Measurements from ENCODE around the gene HOXA3.

Gene HOXA3

GRCh38 chr7:27128776-27129728 lies 23.3 kb downstream of the HOXA3 start:
- H3K9ac ChIP-seq (ENCODE audit: low read depth, low read length): no peak overlapping the region
- no peaks in the 10 kb centered on the region for H3K36me3 ChIP-seq (ENCODE audit: control insufficient read depth, insufficient read depth, low read length)
- no peaks in the 10 kb centered on the region for H3K4me1 ChIP-seq (ENCODE audit: control insufficient read depth, insufficient read depth, low read length)
- peaks cover 92% of the 10 kb centered on the region for H3K27me3 ChIP-seq (ENCODE audit: control insufficient read depth, insufficient read depth, low read length)
- no peaks in the 10 kb centered on the region for H3K9me3 ChIP-seq (ENCODE audit: control insufficient read depth, insufficient read depth, low read length)
- H3K4me3 ChIP-seq (ENCODE audit: low read depth, low read length): peak overlapping the region; percentile 3

GRCh38 chr7:27128034-27128433 lies 24.3 kb downstream of the HOXA3 start:
- Histone ChIP-seq H3K4me3 (ENCODE audit: low read depth, low read length) (peak overlapping the region; percentile 14), H3K36me3 (ENCODE audit: control insufficient read depth, insufficient read depth, low read length) (no peaks in the 10 kb centered on the region), H3K9me3 (ENCODE audit: control insufficient read depth, insufficient read depth, low read length) (no peaks in the 10 kb centered on the region), H3K9ac (ENCODE audit: low read depth, low read length) (no peak overlapping the region), H3K27me3 (ENCODE audit: control insufficient read depth, insufficient read depth, low read length) (peaks cover 92% of the 10 kb centered on the region), H3K4me1 (ENCODE audit: control insufficient read depth, insufficient read depth, low read length) (no peaks in the 10 kb centered on the region)

GRCh38 chr7:27126596-27127327 lies 25.6 kb downstream of the HOXA3 start:
- no peaks in the 10 kb centered on the region for H3K4me1 ChIP-seq (ENCODE audit: control insufficient read depth, insufficient read depth, low read length)
- H3K9ac ChIP-seq (ENCODE audit: low read depth, low read length): no peak overlapping the region
- H3K36me3 ChIP-seq (ENCODE audit: control insufficient read depth, insufficient read depth, low read length): no peaks in the 10 kb centered on the region
- no peak overlapping the region for H3K4me3 ChIP-seq (ENCODE audit: low read depth, low read length)
- peaks cover 92% of the 10 kb centered on the region for H3K27me3 ChIP-seq (ENCODE audit: control insufficient read depth, insufficient read depth, low read length)
- H3K9me3 ChIP-seq (ENCODE audit: control insufficient read depth, insufficient read depth, low read length): no peaks in the 10 kb centered on the region

GRCh38 chr7:27125986-27126394 lies 26.4 kb downstream of the HOXA3 start:
- Histone ChIP-seq H3K4me3 (ENCODE audit: low read depth, low read length) (no peak overlapping the region), H3K27me3 (ENCODE audit: control insufficient read depth, insufficient read depth, low read length) (peaks cover 92% of the 10 kb centered on the region)

GRCh38 chr7:27124902-27125689 lies 27.3 kb downstream of the HOXA3 start:
- Histone ChIP-seq H3K9ac (ENCODE audit: low read depth, low read length) (no peak overlapping the region), H3K36me3 (ENCODE audit: control insufficient read depth, insufficient read depth, low read length) (no peaks in the 10 kb centered on the region), H3K4me1 (ENCODE audit: control insufficient read depth, insufficient read depth, low read length) (no peaks in the 10 kb centered on the region), H3K27me3 (ENCODE audit: control insufficient read depth, insufficient read depth, low read length) (peaks cover 100% of the 10 kb centered on the region), H3K4me3 (ENCODE audit: low read depth, low read length) (peak overlapping the region; percentile 33), H3K9me3 (ENCODE audit: control insufficient read depth, insufficient read depth, low read length) (no peaks in the 10 kb centered on the region)

More at GRCh38 chr7:27125986-27126394, 26.4 kb downstream of the HOXA3 start:
- Histone ChIP-seq H3K9ac (ENCODE audit: low read depth, low read length) (no peak overlapping the region), H3K4me1 (ENCODE audit: control insufficient read depth, insufficient read depth, low read length) (no peaks in the 10 kb centered on the region), H3K9me3 (ENCODE audit: control insufficient read depth, insufficient read depth, low read length) (no peaks in the 10 kb centered on the region), H3K36me3 (ENCODE audit: control insufficient read depth, insufficient read depth, low read length) (no peaks in the 10 kb centered on the region)

- Histone ChIP-seq H3K4me3 (ENCODE audit: low read depth, low read length) (peak overlapping the region; percentile 33), H3K9me3 (ENCODE audit: control insufficient read depth, insufficient read depth, low read length) (no peaks in the 10 kb centered on the region), H3K27me3 (ENCODE audit: control insufficient read depth, insufficient read depth, low read length) (peaks cover 100% of the 10 kb centered on the region), H3K36me3 (ENCODE audit: control insufficient read depth, insufficient read depth, low read length) (no peaks in the 10 kb centered on the region), H3K9ac (ENCODE audit: low read depth, low read length) (no peak overlapping the region), H3K4me1 (ENCODE audit: control insufficient read depth, insufficient read depth, low read length) (no peaks in the 10 kb centered on the region)
Observed at GRCh38 chr7:27124096-27124901, 28.1 kb downstream of the HOXA3 start.

GRCh38 chr7:27123477-27124053 lies 28.8 kb downstream of the HOXA3 start:
- Histone ChIP-seq H3K27me3 (ENCODE audit: control insufficient read depth, insufficient read depth, low read length) (peaks cover 100% of the 10 kb centered on the region), H3K4me3 (ENCODE audit: low read depth, low read length) (peak overlapping the region; percentile 33), H3K4me1 (ENCODE audit: control insufficient read depth, insufficient read depth, low read length) (no peaks in the 10 kb centered on the region), H3K9ac (ENCODE audit: low read depth, low read length) (no peak overlapping the region), H3K36me3 (ENCODE audit: control insufficient read depth, insufficient read depth, low read length) (no peaks in the 10 kb centered on the region), H3K9me3 (ENCODE audit: control insufficient read depth, insufficient read depth, low read length) (no peaks in the 10 kb centered on the region)

GRCh38 chr7:27123007-27123476 lies 29.3 kb downstream of the HOXA3 start:
- peak overlapping the region; percentile 33 for H3K4me3 ChIP-seq (ENCODE audit: low read depth, low read length)
- no peaks in the 10 kb centered on the region for H3K9me3 ChIP-seq (ENCODE audit: control insufficient read depth, insufficient read depth, low read length)
- no peaks in the 10 kb centered on the region for H3K36me3 ChIP-seq (ENCODE audit: control insufficient read depth, insufficient read depth, low read length)
- no peak overlapping the region for H3K9ac ChIP-seq (ENCODE audit: low read depth, low read length)
- H3K27me3 ChIP-seq (ENCODE audit: control insufficient read depth, insufficient read depth, low read length): peaks cover 100% of the 10 kb centered on the region
- H3K4me1 ChIP-seq (ENCODE audit: control insufficient read depth, insufficient read depth, low read length): no peaks in the 10 kb centered on the region

- Histone ChIP-seq H3K9me3 (ENCODE audit: control insufficient read depth, insufficient read depth, low read length) (no peaks in the 10 kb centered on the region), H3K27me3 (ENCODE audit: control insufficient read depth, insufficient read depth, low read length) (peaks cover 100% of the 10 kb centered on the region), H3K9ac (ENCODE audit: low read depth, low read length) (no peak overlapping the region), H3K36me3 (ENCODE audit: control insufficient read depth, insufficient read depth, low read length) (no peaks in the 10 kb centered on the region), H3K4me3 (ENCODE audit: low read depth, low read length) (no peak overlapping the region), H3K4me1 (ENCODE audit: control insufficient read depth, insufficient read depth, low read length) (no peaks in the 10 kb centered on the region)
Observed at GRCh38 chr7:27122077-27122910, 30.1 kb downstream of the HOXA3 start.

GRCh38 chr7:27121684-27122076 lies 30.7 kb downstream of the HOXA3 start:
- H3K4me1 ChIP-seq (ENCODE audit: control insufficient read depth, insufficient read depth, low read length): no peaks in the 10 kb centered on the region
- H3K9me3 ChIP-seq (ENCODE audit: control insufficient read depth, insufficient read depth, low read length): no peaks in the 10 kb centered on the region
- no peak overlapping the region for H3K9ac ChIP-seq (ENCODE audit: low read depth, low read length)
- H3K36me3 ChIP-seq (ENCODE audit: control insufficient read depth, insufficient read depth, low read length): no peaks in the 10 kb centered on the region
- peaks cover 100% of the 10 kb centered on the region for H3K27me3 ChIP-seq (ENCODE audit: control insufficient read depth, insufficient read depth, low read length)
- no peak overlapping the region for H3K4me3 ChIP-seq (ENCODE audit: low read depth, low read length)

Measured in iPS-15b (cell line).